ENCODE data around the gene SLC6A11. TPM values are rescaled to one million over a fixed set of nuclear protein-coding genes. Genes with fewer than 3 reads are reported as not detected.
A peak's percentile ranks its signal among the peaks of the same experiment; 100 is the strongest.

SLC6A11 gene
- total RNA-seq, 1 experiment from 2014 or later, result 1.5 TPM

- no peaks in the 10 kb centered on the region for H3K4me1 ChIP-seq (ENCODE audit: insufficient read depth, low read length)
- no peaks in the 10 kb centered on the region for H4K20me1 ChIP-seq (ENCODE audit: control insufficient read depth, insufficient read depth, insufficient read length)
- Mint-ChIP-seq H3K27me3 (ENCODE audit: low read depth) (peaks cover 95% of the 10 kb centered on the region), H3K9me3 (no peaks in the 10 kb centered on the region), H3K4me1 (peaks cover 0 to under 1% of the 10 kb centered on the region in 2 experiments; a peak in 1 of 4 replicates), H3K36me3 (ENCODE audit: insufficient read depth in 1 of 3, low read depth in 3 of 3) (no peaks in the 10 kb centered on the region), H3K4me3 (no peak overlapping the region), H3K27ac (no peak overlapping the region)
- H3K79me1 ChIP-seq (ENCODE audit: insufficient read depth, low read depth, low read length, poor library complexity, severe bottlenecking), result no peaks in the 10 kb centered on the region
- DNase-seq, result peak; percentile 52
- no peak overlapping the region for H2BK12ac ChIP-seq (ENCODE audit: insufficient read length, low read depth, low read length)
- H4K8ac ChIP-seq (replicated peaks; ENCODE audit: insufficient read length, low read depth, low read length), result no peak overlapping the region
- H2BK20ac ChIP-seq (ENCODE audit: low read depth, low read length, poor library complexity, severe bottlenecking), result no peak overlapping the region
- H4K5ac ChIP-seq (ENCODE audit: insufficient read length, low read depth, low read length), result no peak overlapping the region
- no peaks in the 10 kb centered on the region for H3K9me3 ChIP-seq (ENCODE audit: control insufficient read depth, low read depth, low read length)
- no peak overlapping the region for H2BK120ac ChIP-seq (ENCODE audit: low read depth, low read length, poor library complexity, severe bottlenecking)
- H3K23ac ChIP-seq (ENCODE audit: insufficient read length, low read depth, low read length), result no peak overlapping the region
- WGBS (ENCODE audit: extremely low coverage, insufficient read length, low lambda C conversion rate), result no CpG with 5 or more reads among the region's 5 CpGs
- H3K27me3 ChIP-seq (ENCODE audit: insufficient read depth, low read length), result peaks cover 31% of the 10 kb centered on the region; the same call in 1 of the 2 replicates
- no peak for TF ChIP-seq CTCF (conservative IDR thresholded peaks at IDR 0.05)
- H2AFZ ChIP-seq (ENCODE audit: low read length), result no peak overlapping the region
- H3K56ac ChIP-seq (ENCODE audit: insufficient read length, low read depth, low read length), result no peak overlapping the region
- H2AK5ac ChIP-seq (ENCODE audit: insufficient read length, low read length), result no peak overlapping the region
- H3K27ac ChIP-seq (ENCODE audit: insufficient read length, low read depth, low read length), result no peak overlapping the region
- no peak overlapping the region for H3K4ac ChIP-seq (ENCODE audit: low read depth, low read length)
- H3T11ph ChIP-seq (ENCODE audit: low read length), result no peak overlapping the region
- no peak overlapping the region for H3K14ac ChIP-seq (ENCODE audit: insufficient read depth, low read length)
- H3K4me2 ChIP-seq (ENCODE audit: insufficient read depth, insufficient read length, low read length), result no peak overlapping the region
- H3K23me2 ChIP-seq (ENCODE audit: insufficient read length, low read depth, low read length, poor library complexity, severe bottlenecking), result no peaks in the 10 kb centered on the region
- no peaks in the 10 kb centered on the region for H3K79me2 ChIP-seq (ENCODE audit: insufficient read depth, low read length)
- H2BK15ac ChIP-seq (ENCODE audit: low read depth, low read length), result no peak overlapping the region
- no peak overlapping the region for H2BK5ac ChIP-seq (ENCODE audit: insufficient read length, low read length)
- H4K91ac ChIP-seq (ENCODE audit: insufficient read length, low read depth, low read length), result no peak overlapping the region
- H3K18ac ChIP-seq (ENCODE audit: insufficient read length, low read depth, low read length), result no peak overlapping the region
- H3K9ac ChIP-seq (ENCODE audit: extremely low read depth, insufficient read length, low read length), result no peak overlapping the region
Observed at GRCh38 chr3:10867384-10867783, 51.4 kb downstream of the SLC6A11 start.
